ENCODE data around the gene GLRX5. TPM values are rescaled to one million over a fixed set of nuclear protein-coding genes. Genes with fewer than 3 reads are reported as not detected.

GLRX5 gene
- total and polyA plus RNA-seq, 2 experiments from 2014 or later = 50.0 to 105 TPM

DNA sequence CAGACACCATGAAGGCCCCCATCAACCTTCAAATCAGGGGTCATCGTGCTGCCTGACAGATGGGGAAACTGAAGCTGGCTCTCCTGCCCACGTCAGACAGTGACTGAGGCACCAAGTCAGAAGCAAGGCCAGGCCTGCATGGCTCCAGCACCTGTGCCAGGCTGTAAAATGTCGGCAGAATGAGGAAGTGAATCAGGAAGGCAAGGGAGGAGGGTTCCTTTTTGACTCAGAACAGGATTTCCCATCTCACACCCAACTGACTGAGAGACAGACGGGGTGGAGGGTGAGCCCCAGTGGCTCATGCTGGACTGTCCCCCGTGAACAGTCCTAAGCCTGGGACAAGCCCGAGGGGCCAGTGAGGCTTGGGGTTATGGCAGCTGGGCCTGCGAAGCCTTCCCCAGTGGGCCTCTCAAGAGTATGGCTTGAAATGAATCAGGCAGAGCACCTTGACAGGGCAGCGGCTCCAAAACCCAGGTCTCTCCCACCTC, 39.3 kb upstream of the GLRX5 start:
- Histone ChIP-seq H3K36me3 (replicated peaks; ENCODE audit: insufficient read depth, low read depth) (no peaks in the 10 kb centered on the region), H3K9me2 (replicated peaks; ENCODE audit: insufficient read depth) (no peaks in the 10 kb centered on the region), H4K20me1 (ENCODE audit: insufficient read depth, poor library complexity, severe bottlenecking) (no peaks in the 10 kb centered on the region), H3K27me3 (no peaks in the 10 kb centered on the region), H2AFZ (no peak overlapping the region), H3K79me2 (no peaks in the 10 kb centered on the region), H3K4me2 (no peak overlapping the region), H3K9me3 (ENCODE audit: low read depth) (no peaks in the 10 kb centered on the region), H3K4me3 (no peak overlapping the region), H3K27ac (no peak overlapping the region), H3K4me1 (ENCODE audit: insufficient read depth) (peaks cover 37% of the 10 kb centered on the region)
- DNase-seq (ENCODE audit: low spot score) = no peak
- 92% methylated on average over 8 of the region's 8 CpGs for WGBS (ENCODE audit: low lambda C conversion rate, missing lambda C conversion rate)
- TF ChIP-seq EZH2phosphoT487 (IDR thresholded peaks at IDR 0.05; ENCODE audit: low read depth, severe bottlenecking, unreplicated experiment) (no peak), EZH2 (IDR thresholded peaks at IDR 0.05; ENCODE audit: borderline replicate concordance) (no peak)
- TF ChIP-seq, protein P1, sequence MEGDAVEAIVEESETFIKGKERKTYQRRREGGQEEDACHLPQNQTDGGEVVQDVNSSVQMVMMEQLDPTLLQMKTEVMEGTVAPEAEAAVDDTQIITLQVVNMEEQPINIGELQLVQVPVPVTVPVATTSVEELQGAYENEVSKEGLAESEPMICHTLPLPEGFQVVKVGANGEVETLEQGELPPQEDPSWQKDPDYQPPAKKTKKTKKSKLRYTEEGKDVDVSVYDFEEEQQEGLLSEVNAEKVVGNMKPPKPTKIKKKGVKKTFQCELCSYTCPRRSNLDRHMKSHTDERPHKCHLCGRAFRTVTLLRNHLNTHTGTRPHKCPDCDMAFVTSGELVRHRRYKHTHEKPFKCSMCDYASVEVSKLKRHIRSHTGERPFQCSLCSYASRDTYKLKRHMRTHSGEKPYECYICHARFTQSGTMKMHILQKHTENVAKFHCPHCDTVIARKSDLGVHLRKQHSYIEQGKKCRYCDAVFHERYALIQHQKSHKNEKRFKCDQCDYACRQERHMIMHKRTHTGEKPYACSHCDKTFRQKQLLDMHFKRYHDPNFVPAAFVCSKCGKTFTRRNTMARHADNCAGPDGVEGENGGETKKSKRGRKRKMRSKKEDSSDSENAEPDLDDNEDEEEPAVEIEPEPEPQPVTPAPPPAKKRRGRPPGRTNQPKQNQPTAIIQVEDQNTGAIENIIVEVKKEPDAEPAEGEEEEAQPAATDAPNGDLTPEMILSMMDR (IDR thresholded peaks at IDR 0.05; ENCODE audit: poor library complexity) = no peak

DNA sequence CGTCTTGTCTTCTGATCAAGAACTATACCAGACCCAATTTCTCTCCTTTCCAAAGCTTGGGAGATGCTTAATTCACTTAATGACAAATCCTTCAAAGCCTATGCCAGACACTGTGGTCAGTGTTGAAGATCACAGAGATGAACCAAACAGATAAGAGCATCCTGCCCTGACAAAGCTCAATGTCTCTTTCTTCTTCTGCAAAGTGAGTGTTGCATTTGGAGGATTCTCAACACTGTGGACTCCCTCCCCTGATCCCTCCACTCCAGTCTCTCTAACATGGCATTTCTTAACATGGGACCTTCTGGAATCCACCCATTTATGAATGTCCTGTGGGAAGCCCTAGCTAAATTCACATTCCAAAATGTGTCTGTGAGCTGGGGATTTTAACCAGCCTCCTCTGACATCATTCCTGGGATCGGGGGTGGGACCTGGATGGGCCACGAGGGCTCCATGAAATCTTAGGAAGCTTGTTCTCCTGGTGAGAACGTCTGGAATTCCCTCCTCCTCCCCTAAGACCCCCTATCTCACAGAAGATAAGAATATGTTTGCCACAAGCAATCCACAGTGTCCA, 38.7 kb upstream of the GLRX5 start:
- H4K20me1 ChIP-seq (ENCODE audit: insufficient read depth, poor library complexity, severe bottlenecking) = no peaks in the 10 kb centered on the region
- H2AFZ ChIP-seq = no peak overlapping the region
- H3K27ac ChIP-seq = peak overlapping the region; percentile 50
- H3K9me2 ChIP-seq (replicated peaks; ENCODE audit: insufficient read depth) = no peaks in the 10 kb centered on the region
- H3K4me2 ChIP-seq = peak overlapping the region; percentile 44
- no peaks in the 10 kb centered on the region for H3K27me3 ChIP-seq
- no peak for DNase-seq (ENCODE audit: low spot score)
- WGBS (ENCODE audit: low lambda C conversion rate, missing lambda C conversion rate) = 22% methylated on average over 4 of the region's 4 CpGs
- TF ChIP-seq EZH2 (IDR thresholded peaks at IDR 0.05; ENCODE audit: borderline replicate concordance) (no peak), EZH2phosphoT487 (IDR thresholded peaks at IDR 0.05; ENCODE audit: low read depth, severe bottlenecking, unreplicated experiment) (no peak)
- TF ChIP-seq, protein P1 (IDR thresholded peaks at IDR 0.05; ENCODE audit: poor library complexity) = no peak
- no peaks in the 10 kb centered on the region for H3K36me3 ChIP-seq (replicated peaks; ENCODE audit: insufficient read depth, low read depth)
- no peaks in the 10 kb centered on the region for H3K9me3 ChIP-seq (ENCODE audit: low read depth)
- peaks cover 39% of the 10 kb centered on the region for H3K4me1 ChIP-seq (ENCODE audit: insufficient read depth)
- H3K4me3 ChIP-seq = no peak overlapping the region
- H3K79me2 ChIP-seq = no peaks in the 10 kb centered on the region

DNA sequence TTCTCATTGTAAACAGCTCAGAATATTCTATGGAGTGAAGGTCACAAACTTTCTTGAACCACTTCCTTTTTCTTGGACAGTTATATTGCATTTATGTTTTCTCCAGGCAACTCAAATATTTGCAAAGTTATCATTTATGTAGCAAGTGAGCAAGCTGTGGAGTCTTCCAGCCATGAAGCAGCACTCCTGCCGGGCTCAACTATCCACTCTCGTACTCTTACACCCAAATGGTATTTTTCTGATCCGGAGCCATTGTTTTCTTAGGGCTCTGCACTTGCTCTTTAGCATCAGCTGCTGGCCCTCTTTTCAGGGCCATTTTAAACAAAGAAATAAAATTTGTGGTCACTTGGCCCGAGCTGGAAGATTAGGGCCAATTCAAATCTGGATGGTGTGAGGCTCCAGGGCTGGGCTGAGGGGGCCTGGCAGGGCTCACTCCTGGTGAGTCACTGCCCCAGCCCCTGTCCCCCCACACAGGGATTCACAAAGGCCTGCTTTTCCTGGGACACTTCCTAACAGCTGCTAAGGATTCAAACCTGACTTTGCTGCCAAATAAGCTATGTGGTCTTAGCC, 38.1 kb upstream of the GLRX5 start:
- H3K4me2 ChIP-seq = peak overlapping the region; percentile 44
- no peak overlapping the region for H2AFZ ChIP-seq
- H3K79me2 ChIP-seq = no peaks in the 10 kb centered on the region
- no peaks in the 10 kb centered on the region for H3K9me3 ChIP-seq (ENCODE audit: low read depth)
- H3K27me3 ChIP-seq = no peaks in the 10 kb centered on the region
- peak; percentile 53 for DNase-seq (ENCODE audit: low spot score)
- no peaks in the 10 kb centered on the region for H4K20me1 ChIP-seq (ENCODE audit: insufficient read depth, poor library complexity, severe bottlenecking)
- WGBS (ENCODE audit: low lambda C conversion rate, missing lambda C conversion rate) = 33% methylated on average over 4 of the region's 4 CpGs
- H3K27ac ChIP-seq = peak overlapping the region; percentile 50
- no peaks in the 10 kb centered on the region for H3K9me2 ChIP-seq (replicated peaks; ENCODE audit: insufficient read depth)
- no peaks in the 10 kb centered on the region for H3K36me3 ChIP-seq (replicated peaks; ENCODE audit: insufficient read depth, low read depth)
- H3K4me1 ChIP-seq (ENCODE audit: insufficient read depth) = peaks cover 41% of the 10 kb centered on the region
- H3K4me3 ChIP-seq = no peak overlapping the region
- no peak for TF ChIP-seq EZH2 (IDR thresholded peaks at IDR 0.05; ENCODE audit: borderline replicate concordance)
- no peak for TF ChIP-seq EZH2phosphoT487 (IDR thresholded peaks at IDR 0.05; ENCODE audit: low read depth, severe bottlenecking, unreplicated experiment)
- TF ChIP-seq, protein P1 (IDR thresholded peaks at IDR 0.05; ENCODE audit: poor library complexity) = no peak

All from hepatocyte (in vitro differentiated cells).